OCI-LY1 (cell line): Measurements from ENCODE around the gene FNDC8.

Experiments
- H2AFZ ChIP-seq: fragments of 200-600 bp; sonication (generic), shearing (Covaris generic); 2 replicates; pipeline ENCODE4 v1.6.0; 2014; ENCODE audit warnings: antibody characterized with exemption, mild to moderate bottlenecking, low read length
- H3F3A ChIP-seq: fragments of 200-600 bp; sonication (generic), shearing (Covaris generic); 2 replicates; pipeline ENCODE4 v1.6.0; 2014; ENCODE audit warnings: mild to moderate bottlenecking, antibody characterized with exemption, low read length, moderate library complexity; ENCODE audit not compliant: insufficient read depth
- H3K27ac ChIP-seq: fragments of 200-600 bp; sonication (generic); 2 replicates; pipeline ENCODE4 v1.5.1; 2014; ENCODE audit warnings: low read length, mixed run types, mild to moderate bottlenecking, low read depth; ENCODE audit not compliant: poor library complexity, severe bottlenecking
- H3K27me3 ChIP-seq: fragments of 200-600 bp; sonication (generic); 2 replicates; pipeline ENCODE4 v1.6.0; 2014; ENCODE audit warnings: antibody characterized with exemption, mild to moderate bottlenecking, low read length, moderate library complexity; ENCODE audit not compliant: insufficient read depth
- H3K36me3 ChIP-seq: fragments of 200-600 bp; sonication (generic); 2 replicates; pipeline ENCODE4 v1.6.1; 2014; ENCODE audit warnings: mild to moderate bottlenecking, antibody characterized with exemption, low read length, moderate library complexity, mixed read lengths; ENCODE audit not compliant: insufficient read depth
- H3K4me1 ChIP-seq: fragments of 200-600 bp; sonication (generic); 2 replicates; pipeline ENCODE4 v1.5.1; 2014; ENCODE audit warnings: mild to moderate bottlenecking, low read length, moderate library complexity; ENCODE audit not compliant: insufficient read depth, severe bottlenecking
- H3K4me2 ChIP-seq: fragments of 200-600 bp; sonication (generic), shearing (Covaris generic); 2 replicates; pipeline ENCODE4 v1.6.1; 2014; ENCODE audit warnings: low read length
- H3K4me3 ChIP-seq: fragments of 200-600 bp; sonication (generic); 2 replicates; pipeline ENCODE4 v1.5.1; 2014; ENCODE audit warnings: low read length, low read depth, mild to moderate bottlenecking, mixed read lengths; ENCODE audit not compliant: poor library complexity, severe bottlenecking
- H3K79me2 ChIP-seq: fragments of 200-600 bp; shearing (Covaris generic); 2 replicates; pipeline ENCODE4 v1.6.1; 2016; ENCODE audit warnings: mixed run types, low read length, mixed read lengths; ENCODE audit not compliant: insufficient read depth
- H3K9ac ChIP-seq: fragments of 200-600 bp; sonication (generic), shearing (Covaris generic); 2 replicates; pipeline ENCODE4 v1.6.1; 2014; ENCODE audit warnings: mild to moderate bottlenecking, low read length, mixed read lengths
- H3K9me2 ChIP-seq: fragments of 200-600 bp; sonication (generic), shearing (Covaris generic); 2 replicates; pipeline ENCODE4 v1.6.1; 2014; ENCODE audit warnings: low read depth, mild to moderate bottlenecking, low read length, mixed read lengths
- H3K9me3 ChIP-seq: fragments of 200-600 bp; shearing (Covaris generic); 2 replicates; pipeline ENCODE4 v1.6.1; 2014; ENCODE audit warnings: low read length, mixed read lengths
- H4K20me1 ChIP-seq: fragments of 200-600 bp; sonication (generic), shearing (Covaris generic); 2 replicates; pipeline ENCODE4 v1.6.0; 2016; ENCODE audit warnings: mild to moderate bottlenecking, low read length; ENCODE audit not compliant: insufficient read depth
- CTCF ChIP-seq: fragments of 200-600 bp; sonication (generic), shearing (Covaris generic); IDR thresholded peaks from 2 replicates; pipeline ENCODE4 v1.5.1; 2017; ENCODE audit warnings: mild to moderate bottlenecking, antibody characterized with exemption, low read length, moderate library complexity, mixed read lengths
- EZH2 ChIP-seq: fragments of 200-600 bp; sonication (generic), shearing (Covaris generic); IDR thresholded peaks from 2 replicates; pipeline ENCODE4 v1.8.0; 2017; ENCODE audit warnings: borderline replicate concordance, mixed run types, mild to moderate bottlenecking, antibody characterized with exemption, low read length, moderate library complexity, mixed read lengths

The FNDC8 gene

GRCh38 chr17:35144840-35145239, 23.4 kb downstream of the FNDC8 start:
- H3K79me2 ChIP-seq: peaks cover 11% of the 10 kb centered on the region
- TF ChIP-seq CTCF: no peak
- TF ChIP-seq EZH2: no peak
- H3K9ac ChIP-seq: no peak overlapping the region
- H2AFZ ChIP-seq: no peak overlapping the region
- H3K4me3 ChIP-seq: no peak overlapping the region
- no peaks in the 10 kb centered on the region for H3F3A ChIP-seq
- H4K20me1 ChIP-seq: no peaks in the 10 kb centered on the region
- no peak overlapping the region for H3K4me2 ChIP-seq
- no peak overlapping the region for H3K27ac ChIP-seq
- no peaks in the 10 kb centered on the region; the same call in 1 of the 2 replicates for H3K27me3 ChIP-seq
- peaks cover 3% of the 10 kb centered on the region; the same call in 1 of the 2 replicates for H3K36me3 ChIP-seq
- H3K9me3 ChIP-seq: no peaks in the 10 kb centered on the region
- H3K4me1 ChIP-seq: peaks cover 8% of the 10 kb centered on the region
- no peaks in the 10 kb centered on the region for H3K9me2 ChIP-seq

GRCh38 chr17:35146214-35146833, 24.9 kb downstream of the FNDC8 start:
- H2AFZ ChIP-seq: no peak overlapping the region
- peaks cover 3% of the 10 kb centered on the region; the same call in 1 of the 2 replicates for H3K36me3 ChIP-seq
- no peaks in the 10 kb centered on the region for H3F3A ChIP-seq
- no peaks in the 10 kb centered on the region; the same call in 1 of the 2 replicates for H3K27me3 ChIP-seq
- H4K20me1 ChIP-seq: no peaks in the 10 kb centered on the region
- no peaks in the 10 kb centered on the region for H3K9me2 ChIP-seq
- H3K9ac ChIP-seq: no peak overlapping the region
- TF ChIP-seq EZH2: no peak
- TF ChIP-seq CTCF: no peak
- H3K4me3 ChIP-seq: no peak overlapping the region
- no peaks in the 10 kb centered on the region for H3K4me1 ChIP-seq
- H3K79me2 ChIP-seq: peaks cover 6% of the 10 kb centered on the region
- no peak overlapping the region for H3K27ac ChIP-seq
- no peak overlapping the region for H3K4me2 ChIP-seq
- H3K9me3 ChIP-seq: no peaks in the 10 kb centered on the region

GRCh38 chr17:35147375-35147905, 26.0 kb downstream of the FNDC8 start, which contains the start of gene UNC45B:
UNC45B (plus strand) TSS chr17:35147817; CDS start chr17:35148264, 447 bp downstream.
- Histone ChIP-seq H2AFZ (no peak within 1 kb of the TSS), H3K9ac (no peak within 1 kb of the TSS), H3K79me2 (no peaks in the 10 kb centered on the region), H4K20me1 (no peaks in the 10 kb centered on the region), H3K36me3 (no peaks in the 10 kb centered on the region), H3K4me2 (no peak within 1 kb of the TSS), H3K4me1 (no peaks in the 10 kb centered on the region), H3K9me3 (no peaks in the 10 kb centered on the region), H3K27me3 (no peaks in the 10 kb centered on the region; the same call in 1 of the 2 replicates), H3F3A (no peaks in the 10 kb centered on the region), H3K9me2 (no peaks in the 10 kb centered on the region), H3K4me3 (no peak within 1 kb of the TSS), H3K27ac (no peak within 1 kb of the TSS)
- TF ChIP-seq EZH2 (no peak), CTCF (no peak)
